ENCODE measurements around the gene ATP11A.

GRCh38 chr13:112759053-112759452 lies 69.2 kb downstream of the ATP11A start:
- TF ChIP-seq CTCF (IDR thresholded peaks at IDR 0.05; ENCODE audit: extremely low read depth in 1 of 2, insufficient read depth in 1 of 2, low read depth in 1 of 2, low read length in 2 of 2) (no peak), POLR2A (IDR thresholded peaks at IDR 0.05; ENCODE audit: low read depth, low read length) (no peak), JUN (IDR thresholded peaks at IDR 0.05; ENCODE audit: borderline replicate concordance, insufficient read depth, insufficient read length, low read depth) (no peak), MYC (IDR thresholded peaks at IDR 0.05; ENCODE audit: low read depth, low read length) (no peak), POLR2AphosphoS5 (IDR thresholded peaks at IDR 0.05; ENCODE audit: insufficient read depth, low read depth, low read length) (no peak), EZH2 (IDR thresholded peaks at IDR 0.05; ENCODE audit: borderline replicate concordance, low read depth, low read length, severe bottlenecking) (no peak)

Data from endothelial cell of umbilical vein (primary cell).